GM10266 (cell line): Measurements from ENCODE around the gene NOS1.

Experiments
- DNase-seq: peaks from one replicate; pipeline ENCODE4 v3.0.0; 2012; ENCODE audit errors: extremely low spot score
- CTCF ChIP-seq: IDR thresholded peaks from 2 replicates; pipeline ENCODE4 v1.5.1; 2012; ENCODE audit warnings: mild to moderate bottlenecking, low read depth; ENCODE audit not compliant: control insufficient read depth, insufficient read depth; ENCODE audit errors: missing control alignments

Gene NOS1

GRCh38 chr12:117178745-117179144 lies 182.7 kb downstream of the NOS1 start:
- no peak for TF ChIP-seq CTCF
- no peak for DNase-seq

GRCh38 chr12:117178301-117178700 lies 183.1 kb downstream of the NOS1 start:
- TF ChIP-seq CTCF = no peak
- DNase-seq = no peak

DNA sequence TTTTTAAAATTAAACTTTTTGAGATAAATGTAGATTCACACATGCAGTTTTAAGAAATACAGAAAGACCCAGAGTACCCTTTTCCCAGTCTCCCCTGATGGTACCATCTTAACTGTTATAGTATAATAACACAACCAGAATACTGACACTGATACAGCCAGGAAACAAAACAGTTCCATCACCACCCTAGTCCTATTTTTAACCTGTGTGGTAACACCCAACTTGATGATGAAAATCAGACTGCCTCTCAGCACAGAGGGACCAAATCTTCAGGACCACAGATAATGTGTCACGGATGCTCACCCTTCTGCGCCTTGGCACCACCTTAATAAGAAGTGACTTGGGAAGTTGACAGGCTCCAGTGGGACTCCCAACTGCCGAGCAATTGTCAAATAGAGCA lies 189.3 kb downstream of the NOS1 start:
- no peak for DNase-seq
- TF ChIP-seq CTCF = no peak

GRCh38 chr12:117171499-117172162 lies 189.8 kb downstream of the NOS1 start:
- no peak for TF ChIP-seq CTCF
- DNase-seq = no peak

DNA sequence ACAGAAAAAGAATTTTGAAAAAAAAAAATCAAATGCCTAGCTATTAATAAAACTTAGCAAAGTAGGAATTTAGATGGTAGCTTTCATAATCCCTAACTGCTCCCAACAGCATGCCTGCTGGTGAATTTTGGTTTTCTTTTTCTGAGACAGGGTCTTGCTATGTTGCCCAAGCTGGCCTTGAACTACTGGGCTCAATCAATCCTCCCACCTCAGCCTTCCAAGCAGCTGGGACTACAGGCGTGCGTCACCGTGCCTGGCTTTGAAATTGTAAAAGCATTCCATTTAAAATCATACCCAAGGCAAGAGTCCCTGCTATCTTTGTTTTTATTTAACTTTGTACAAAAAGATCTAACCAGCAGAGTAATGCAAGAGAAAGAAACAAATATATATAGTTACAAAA lies 191.9 kb downstream of the NOS1 start:
- no peak for TF ChIP-seq CTCF
- no peak for DNase-seq

GRCh38 chr12:117168976-117169375 lies 192.4 kb downstream of the NOS1 start:
- no peak for DNase-seq
- no peak for TF ChIP-seq CTCF

- no peak for TF ChIP-seq CTCF
- DNase-seq = no peak
These were observed 193.7 kb downstream of the NOS1 start for GRCh38 chr12:117167769-117168168.
